ENCODE measurements around the gene NRDC. TPM values are rescaled to one million over a fixed set of nuclear protein-coding genes. Genes with fewer than 3 reads are reported as not detected.

Gene NRDC
- total and polyA plus RNA-seq, 2 donors from 2014 or later: 99.5 to 110 TPM

DNA sequence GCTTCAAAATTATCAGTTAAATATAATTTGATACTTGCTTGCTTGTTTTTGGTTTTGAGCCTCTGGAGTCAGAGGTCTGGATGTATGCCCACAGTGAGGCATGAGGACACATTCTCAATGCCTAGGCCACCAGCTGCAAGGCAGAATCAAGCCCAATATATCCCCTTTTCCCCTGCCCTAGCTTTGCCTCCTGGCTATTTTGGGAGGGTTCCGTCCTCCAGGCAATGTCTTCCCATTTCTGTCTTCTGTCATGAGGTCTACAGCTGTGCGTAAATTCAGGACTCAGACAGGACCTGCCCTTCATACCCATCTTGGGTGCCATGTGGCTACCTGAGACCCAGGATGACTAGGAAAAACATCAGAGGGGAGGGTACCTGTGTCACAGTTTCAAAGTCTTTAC, 19.2 kb downstream of the NRDC start:
- intact Hi-C loops (cut with DNase I): no loop called here
- no peaks in the 10 kb centered on the region for H3K27me3 ChIP-seq (ENCODE audit: control insufficient read depth, insufficient read depth, low read length)
- FAIRE-seq (no peak), DNase-seq (no peak)
- TF ChIP-seq, protein P1, sequence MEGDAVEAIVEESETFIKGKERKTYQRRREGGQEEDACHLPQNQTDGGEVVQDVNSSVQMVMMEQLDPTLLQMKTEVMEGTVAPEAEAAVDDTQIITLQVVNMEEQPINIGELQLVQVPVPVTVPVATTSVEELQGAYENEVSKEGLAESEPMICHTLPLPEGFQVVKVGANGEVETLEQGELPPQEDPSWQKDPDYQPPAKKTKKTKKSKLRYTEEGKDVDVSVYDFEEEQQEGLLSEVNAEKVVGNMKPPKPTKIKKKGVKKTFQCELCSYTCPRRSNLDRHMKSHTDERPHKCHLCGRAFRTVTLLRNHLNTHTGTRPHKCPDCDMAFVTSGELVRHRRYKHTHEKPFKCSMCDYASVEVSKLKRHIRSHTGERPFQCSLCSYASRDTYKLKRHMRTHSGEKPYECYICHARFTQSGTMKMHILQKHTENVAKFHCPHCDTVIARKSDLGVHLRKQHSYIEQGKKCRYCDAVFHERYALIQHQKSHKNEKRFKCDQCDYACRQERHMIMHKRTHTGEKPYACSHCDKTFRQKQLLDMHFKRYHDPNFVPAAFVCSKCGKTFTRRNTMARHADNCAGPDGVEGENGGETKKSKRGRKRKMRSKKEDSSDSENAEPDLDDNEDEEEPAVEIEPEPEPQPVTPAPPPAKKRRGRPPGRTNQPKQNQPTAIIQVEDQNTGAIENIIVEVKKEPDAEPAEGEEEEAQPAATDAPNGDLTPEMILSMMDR (IDR thresholded peaks at IDR 0.05; ENCODE audit: borderline replicate concordance, extremely low read depth, insufficient read depth): no peak
- H3K27ac ChIP-seq (ENCODE audit: low read depth in 2 of 2, low read length in 2 of 2): no peak overlapping the region
- no peaks in the 10 kb centered on the region for H3K9me3 ChIP-seq (ENCODE audit: control insufficient read depth in 2 of 3, insufficient read depth in 1 of 3, low read length in 3 of 3)
- no peaks in the 10 kb centered on the region for H3K4me1 ChIP-seq (ENCODE audit: control insufficient read depth in 2 of 3, insufficient read depth in 2 of 3, low read depth in 1 of 3, low read length in 3 of 3)
- no peak overlapping the region for H3K9ac ChIP-seq (ENCODE audit: low read length in 3 of 3)
- no peak overlapping the region for H3K4me3 ChIP-seq (ENCODE audit: low read length in 3 of 3)
- H3K36me3 ChIP-seq (ENCODE audit: control insufficient read depth in 2 of 3, insufficient read depth in 3 of 3, low read length in 3 of 3): no peaks in the 10 kb centered on the region

DNA sequence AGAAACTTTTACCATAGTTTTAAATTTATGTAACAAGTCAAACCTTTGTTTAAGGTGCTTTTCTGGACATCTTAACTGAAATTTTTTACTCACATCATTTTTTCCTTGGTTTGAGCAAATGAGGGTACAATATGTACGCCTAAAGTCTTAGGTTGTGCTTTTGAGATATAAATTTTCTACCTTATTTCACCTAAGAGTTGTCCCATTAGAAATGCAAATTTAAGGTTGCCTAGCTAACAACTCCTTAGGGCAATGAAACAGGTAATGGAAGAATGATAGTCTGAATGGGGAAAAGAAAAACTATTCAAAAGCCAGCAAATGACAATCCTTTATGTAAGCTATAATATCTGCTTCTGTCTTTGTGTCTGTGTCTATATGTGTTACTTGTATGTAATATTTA, 19.6 kb downstream of the NRDC start:
- intact Hi-C loops (cut with DNase I): no loop called here
- H3K36me3 ChIP-seq (ENCODE audit: control insufficient read depth in 2 of 3, insufficient read depth in 3 of 3, low read length in 3 of 3): no peaks in the 10 kb centered on the region
- no peaks in the 10 kb centered on the region for H3K9me3 ChIP-seq (ENCODE audit: control insufficient read depth in 2 of 3, insufficient read depth in 1 of 3, low read length in 3 of 3)
- no peak overlapping the region for H3K27ac ChIP-seq (ENCODE audit: low read depth in 2 of 2, low read length in 2 of 2)
- DNase-seq (no peak), FAIRE-seq (no peak)
- H3K9ac ChIP-seq (ENCODE audit: low read length in 3 of 3): no peak overlapping the region
- H3K27me3 ChIP-seq (ENCODE audit: control insufficient read depth, insufficient read depth, low read length): no peaks in the 10 kb centered on the region
- H3K4me3 ChIP-seq (ENCODE audit: low read length in 3 of 3): no peak overlapping the region
- TF ChIP-seq, protein P1 (IDR thresholded peaks at IDR 0.05; ENCODE audit: borderline replicate concordance, extremely low read depth, insufficient read depth): no peak
- no peaks in the 10 kb centered on the region for H3K4me1 ChIP-seq (ENCODE audit: control insufficient read depth in 2 of 3, insufficient read depth in 2 of 3, low read depth in 1 of 3, low read length in 3 of 3)

DNA sequence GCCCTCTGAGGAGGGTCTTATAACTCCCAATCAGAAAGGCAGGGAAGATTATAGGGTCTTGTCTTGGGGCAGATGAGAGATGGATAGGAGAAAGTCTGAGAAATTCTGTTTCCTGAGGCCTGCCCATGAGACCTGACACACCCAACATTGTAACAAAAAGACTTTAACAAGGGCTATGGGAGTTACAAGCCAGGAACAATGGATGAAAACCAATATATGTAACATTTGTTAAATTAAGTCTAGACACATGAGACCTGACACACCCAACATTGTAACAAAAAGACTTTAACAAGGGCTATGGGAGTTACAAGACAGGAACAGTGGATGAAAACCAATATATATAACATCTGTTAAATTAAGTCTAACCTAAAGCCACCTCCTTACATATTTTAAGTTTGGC, 21.8 kb downstream of the NRDC start:
- no peak overlapping the region for H3K9ac ChIP-seq (ENCODE audit: low read length in 3 of 3)
- FAIRE-seq: no peak
- no peaks in the 10 kb centered on the region for H3K4me1 ChIP-seq (ENCODE audit: control insufficient read depth in 2 of 3, insufficient read depth in 2 of 3, low read depth in 1 of 3, low read length in 3 of 3)
- no peak overlapping the region for H3K4me3 ChIP-seq (ENCODE audit: low read length in 3 of 3)
- no peak overlapping the region for H3K27ac ChIP-seq (ENCODE audit: low read depth in 2 of 2, low read length in 2 of 2)
- DNase-seq: no peak
- TF ChIP-seq, protein P1 (IDR thresholded peaks at IDR 0.05; ENCODE audit: borderline replicate concordance, extremely low read depth, insufficient read depth): no peak
- H3K36me3 ChIP-seq (ENCODE audit: control insufficient read depth in 2 of 3, insufficient read depth in 3 of 3, low read length in 3 of 3): no peaks in the 10 kb centered on the region
- H3K27me3 ChIP-seq (ENCODE audit: control insufficient read depth, insufficient read depth, low read length): no peaks in the 10 kb centered on the region
- intact Hi-C loops (cut with DNase I): no loop called here
- H3K9me3 ChIP-seq (ENCODE audit: control insufficient read depth in 2 of 3, insufficient read depth in 1 of 3, low read length in 3 of 3): no peaks in the 10 kb centered on the region

DNA sequence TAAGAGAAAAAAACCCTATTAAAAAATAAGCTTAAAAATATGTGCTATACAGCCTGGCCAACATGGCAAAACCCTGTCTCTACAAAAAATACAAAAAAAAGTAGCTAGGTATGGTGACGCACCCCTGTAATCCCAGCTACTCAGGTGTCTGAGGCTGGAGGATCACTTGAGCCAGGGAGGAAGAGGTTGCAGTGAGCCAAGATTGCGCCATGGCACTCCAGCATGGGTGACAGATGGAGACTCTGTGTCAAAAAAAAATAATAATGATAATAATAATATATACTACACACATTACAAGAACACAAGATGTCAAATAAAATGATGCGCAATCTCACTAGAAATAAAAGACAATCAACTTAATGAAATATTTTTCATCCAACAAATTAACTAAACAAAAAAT, 22.9 kb downstream of the NRDC start:
- H3K9ac ChIP-seq (ENCODE audit: low read length in 3 of 3): no peak overlapping the region
- no peak overlapping the region for H3K27ac ChIP-seq (ENCODE audit: low read depth in 2 of 2, low read length in 2 of 2)
- DNase-seq (no peak), FAIRE-seq (no peak)
- peaks cover 0 to 3% (median 0%) of the 10 kb centered on the region in 3 donors for H3K4me1 ChIP-seq (ENCODE audit: control insufficient read depth in 2 of 3, insufficient read depth in 2 of 3, low read depth in 1 of 3, low read length in 3 of 3)
- TF ChIP-seq, protein P1 (IDR thresholded peaks at IDR 0.05; ENCODE audit: borderline replicate concordance, extremely low read depth, insufficient read depth): no peak
- H3K9me3 ChIP-seq (ENCODE audit: control insufficient read depth in 2 of 3, insufficient read depth in 1 of 3, low read length in 3 of 3): no peaks in the 10 kb centered on the region
- no peaks in the 10 kb centered on the region for H3K36me3 ChIP-seq (ENCODE audit: control insufficient read depth in 2 of 3, insufficient read depth in 3 of 3, low read length in 3 of 3)
- no peaks in the 10 kb centered on the region for H3K27me3 ChIP-seq (ENCODE audit: control insufficient read depth, insufficient read depth, low read length)
- intact Hi-C loops (cut with DNase I): no loop called here
- H3K4me3 ChIP-seq (ENCODE audit: low read length in 3 of 3): no peak overlapping the region

Measured in kidney (tissue), 14 donors.